Stimulated activated CD8-positive, alpha-beta memory T cell treated with anti-CD3 and anti-CD28 coated beads, Interleukin-15, amount 100 ng/mL, for 48 hours (primary cell): Measurements from ENCODE around the gene MAGOH.
"Not testable (repeated sequence)": the region's sequence is repeated elsewhere in the genome, so short reads cannot be mapped to it uniquely, and the experiment has no call there.

Experiments used
- DNase-seq, 2 donors: peaks; one replicate each; pipeline ENCODE4 v3.0.0-alpha.2; 2020; ENCODE audit warnings: low read depth in 2 of 2

Gene MAGOH

DNA sequence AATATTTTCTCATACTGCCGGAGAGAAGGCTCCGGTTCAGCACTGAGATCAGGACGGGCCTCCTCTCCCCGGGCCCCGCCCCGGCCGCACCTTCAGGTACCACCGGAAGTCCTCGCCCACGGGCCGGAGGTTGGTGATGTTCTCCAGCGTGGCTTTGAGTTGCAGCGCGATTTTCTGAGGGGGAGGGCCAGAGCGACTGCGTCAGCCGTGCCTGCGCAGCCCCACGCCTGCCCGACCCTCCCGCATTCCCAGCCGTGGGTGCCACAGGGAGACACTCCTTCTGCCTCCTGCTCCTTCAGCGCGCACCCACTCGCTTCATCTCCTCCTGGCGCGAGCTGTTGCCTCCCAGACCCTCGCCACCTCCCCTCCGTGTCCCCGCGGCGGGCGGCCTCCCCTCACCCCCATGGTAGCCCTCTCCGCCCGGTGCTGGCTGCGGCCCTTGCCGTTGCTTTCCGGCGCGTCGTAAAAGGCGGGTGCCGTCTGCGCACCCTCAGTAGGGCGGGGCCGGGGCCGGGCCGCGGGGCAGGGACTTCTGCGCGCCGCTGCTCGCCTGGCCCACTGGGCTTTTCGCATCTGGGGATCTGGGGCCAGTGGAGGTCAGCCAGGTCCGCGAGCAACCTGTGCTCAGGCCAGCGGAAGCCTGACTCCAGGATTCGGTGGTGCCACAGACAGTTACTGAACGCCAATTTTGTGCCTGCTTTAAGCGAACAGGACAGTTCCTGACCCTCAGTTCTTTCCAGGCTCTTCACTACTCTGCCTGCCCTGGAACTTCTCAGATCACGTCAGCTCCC, 18.0 kb downstream of the MAGOH start, which contains the start of gene CZIB:
CZIB (minus strand) TSS at position 464 of the 791 bp plus-strand sequence; CDS start at position 405, 59 bp downstream.
- peak; percentile 93 to 94 for DNase-seq

DNA sequence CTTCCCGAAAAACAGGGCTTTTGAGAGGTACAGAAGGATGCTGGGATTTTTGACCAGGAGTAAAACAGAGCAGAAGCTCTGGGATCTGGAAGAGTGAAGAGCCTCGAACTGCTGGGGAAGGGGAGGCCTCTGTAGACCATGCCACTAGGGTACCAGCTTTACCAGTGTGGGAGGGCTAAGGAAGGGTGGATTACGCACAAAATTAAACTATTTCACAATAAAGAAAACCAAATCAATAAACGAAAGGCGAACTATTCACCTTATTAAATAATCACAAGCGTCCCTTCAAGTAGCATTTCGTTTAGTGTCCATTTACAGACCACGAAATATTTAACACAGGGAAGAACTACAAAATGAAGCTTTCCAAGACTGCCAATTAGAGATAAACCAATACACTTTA, 18.6 kb downstream of the MAGOH start:
- DNase-seq: no peak

DNA sequence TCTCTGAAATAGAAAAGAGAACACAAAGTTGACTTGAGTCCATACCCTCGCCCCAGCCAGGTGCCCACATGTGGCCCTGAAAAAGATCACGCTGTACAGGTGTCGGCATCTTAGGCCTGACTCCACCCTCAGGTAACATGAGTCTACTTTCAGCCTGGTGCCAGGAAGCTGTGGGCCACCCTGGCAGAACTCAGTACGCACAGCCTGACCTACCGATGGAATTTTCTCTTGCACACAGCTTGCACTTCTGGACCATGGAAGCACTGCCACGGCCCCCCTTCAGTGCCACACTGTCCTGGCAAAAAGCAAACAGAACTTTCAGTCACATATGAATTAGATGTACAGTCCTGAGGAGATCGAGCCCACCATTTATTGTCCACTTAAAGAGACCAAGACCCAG, 20.1 kb downstream of the MAGOH start:
- DNase-seq: no peak

DNA sequence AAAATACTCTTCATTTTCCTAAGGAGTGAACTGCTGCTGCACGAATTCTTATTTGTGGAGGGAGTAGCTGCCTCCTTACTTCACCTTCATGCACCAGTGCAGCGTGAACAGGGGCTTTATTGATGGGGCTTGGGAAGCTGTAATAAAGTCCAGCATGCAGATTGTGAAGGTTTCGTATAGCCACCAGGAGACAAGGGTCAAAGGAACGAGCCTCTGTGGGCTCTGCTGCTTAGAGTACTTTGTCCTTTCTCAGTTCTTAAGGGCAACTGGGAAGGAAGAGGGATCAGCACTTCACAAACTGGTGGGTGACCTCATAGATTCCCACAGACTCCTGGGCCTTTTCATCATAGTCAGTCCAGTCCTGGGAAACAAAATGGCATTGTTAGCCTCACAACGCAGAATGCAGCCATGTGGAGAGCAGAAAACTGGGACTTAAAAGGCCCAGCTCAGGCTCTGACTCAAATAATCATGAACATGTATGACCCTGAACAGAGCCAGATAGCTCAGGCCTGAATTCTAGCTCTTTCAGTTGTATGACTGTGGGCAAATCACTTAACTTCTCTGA, 23.9 kb downstream of the MAGOH start:
- no peak for DNase-seq

DNA sequence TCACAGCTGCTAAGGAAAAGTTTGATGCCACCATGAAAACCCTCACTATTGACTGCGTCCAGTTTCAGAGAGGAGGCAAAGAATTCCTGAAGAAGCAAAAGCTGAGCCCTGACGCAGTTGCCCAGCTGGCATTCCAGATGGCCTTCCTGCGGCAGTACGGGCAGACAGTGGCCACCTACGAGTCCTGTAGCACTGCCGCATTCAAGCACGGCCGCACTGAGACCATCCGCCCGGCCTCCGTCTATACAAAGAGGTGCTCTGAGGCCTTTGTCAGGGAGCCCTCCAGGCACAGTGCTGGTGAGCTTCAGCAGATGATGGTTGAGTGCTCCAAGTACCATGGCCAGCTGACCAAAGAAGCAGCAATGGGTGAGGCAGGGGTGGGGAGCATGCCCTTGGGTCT, 27.4 kb downstream of the MAGOH start:
- DNase-seq: no peak

DNA sequence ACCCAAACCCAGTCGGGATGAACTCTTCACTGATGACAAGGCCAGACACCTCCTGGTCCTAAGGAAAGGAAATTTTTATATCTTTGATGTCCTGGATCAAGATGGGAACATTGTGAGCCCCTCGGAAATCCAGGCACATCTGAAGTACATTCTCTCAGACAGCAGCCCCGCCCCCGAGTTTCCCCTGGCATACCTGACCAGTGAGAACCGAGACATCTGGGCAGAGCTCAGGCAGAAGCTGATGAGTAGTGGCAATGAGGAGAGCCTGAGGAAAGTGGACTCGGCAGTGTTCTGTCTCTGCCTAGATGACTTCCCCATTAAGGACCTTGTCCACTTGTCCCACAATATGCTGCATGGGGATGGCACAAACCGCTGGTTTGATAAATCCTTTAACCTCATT, 28.0 kb downstream of the MAGOH start:
- DNase-seq: no peak

DNA sequence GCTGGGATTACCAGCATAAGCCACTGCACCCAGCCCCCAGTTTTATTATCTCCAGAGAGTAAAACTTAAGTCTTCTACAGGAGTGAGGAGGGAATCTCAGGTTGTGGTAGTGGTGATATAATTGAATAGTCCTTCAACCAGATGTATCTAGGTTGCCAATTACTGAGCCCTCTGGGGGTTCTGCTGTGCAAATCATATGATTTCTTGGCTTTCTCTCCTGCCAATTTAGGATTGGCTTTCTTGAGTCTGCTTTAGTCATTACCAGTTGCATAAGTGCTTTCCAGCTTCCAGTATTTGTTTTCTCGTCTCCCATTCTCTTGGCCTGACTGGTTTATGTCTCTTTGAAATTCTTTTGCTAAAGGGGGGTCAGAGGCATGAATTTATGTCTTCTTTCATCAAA, 30.6 kb downstream of the MAGOH start:
- no peak for DNase-seq

DNA sequence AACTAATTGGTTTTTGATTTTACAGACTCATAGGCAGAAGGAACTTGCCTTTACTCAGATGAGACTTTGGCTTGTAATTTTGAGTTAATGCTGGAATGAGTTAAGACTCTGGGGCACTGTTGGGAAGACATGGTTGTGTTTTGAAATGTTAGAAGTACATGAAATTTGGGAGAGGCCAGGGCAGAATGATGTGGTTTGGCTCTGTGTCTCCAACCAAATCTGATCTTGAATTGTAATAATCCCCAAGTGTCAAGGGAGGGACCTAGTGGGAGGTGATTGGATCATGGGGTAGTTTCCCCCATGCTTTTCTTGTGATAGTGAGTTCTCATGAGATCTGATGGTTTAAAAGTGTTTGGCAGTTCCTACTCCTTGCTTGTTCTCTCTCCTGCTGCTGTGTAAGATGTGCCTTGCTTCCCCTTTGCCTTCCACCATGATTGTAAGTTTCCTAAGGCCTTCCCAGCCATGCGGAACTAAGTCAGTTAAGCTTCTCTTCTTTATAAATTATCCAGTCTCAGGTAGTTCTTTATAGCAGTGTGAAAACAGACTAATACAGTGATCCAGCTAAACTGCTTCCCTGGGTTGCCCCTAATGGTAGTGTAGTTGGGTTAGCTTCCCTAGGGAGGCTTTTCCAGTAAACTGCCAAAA, 31.5 kb downstream of the MAGOH start:
- DNase-seq: no peak

DNA sequence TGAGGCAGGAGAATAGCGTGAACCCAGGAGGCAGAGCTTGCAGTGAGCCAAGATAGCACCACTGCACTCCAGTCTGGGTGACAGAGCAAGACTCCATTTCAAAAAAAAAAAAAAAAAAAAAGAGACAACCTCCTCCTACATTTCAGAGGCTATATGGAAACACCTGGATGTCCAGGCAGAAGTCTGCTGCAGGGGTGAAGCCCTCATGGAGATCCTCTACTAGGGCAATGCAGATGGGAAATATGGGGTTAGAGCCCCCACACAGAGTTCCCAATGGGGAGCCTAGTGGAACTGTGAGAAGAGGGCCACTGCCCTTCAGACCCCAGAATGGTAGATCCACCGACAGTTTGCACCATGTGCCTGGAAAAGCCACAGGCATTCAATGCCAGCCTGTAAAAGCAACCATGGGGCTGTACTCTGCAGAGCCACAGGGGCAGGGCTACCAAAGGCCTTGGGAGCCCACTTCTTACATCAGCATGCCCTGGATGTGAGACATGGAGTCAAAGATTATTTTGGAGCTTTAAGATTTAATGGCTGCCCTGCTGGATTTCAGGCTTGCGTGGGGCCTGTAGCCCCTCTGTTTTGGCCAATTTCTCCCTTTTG, 32.1 kb downstream of the MAGOH start:
- DNase-seq: not testable (repeated sequence)

DNA sequence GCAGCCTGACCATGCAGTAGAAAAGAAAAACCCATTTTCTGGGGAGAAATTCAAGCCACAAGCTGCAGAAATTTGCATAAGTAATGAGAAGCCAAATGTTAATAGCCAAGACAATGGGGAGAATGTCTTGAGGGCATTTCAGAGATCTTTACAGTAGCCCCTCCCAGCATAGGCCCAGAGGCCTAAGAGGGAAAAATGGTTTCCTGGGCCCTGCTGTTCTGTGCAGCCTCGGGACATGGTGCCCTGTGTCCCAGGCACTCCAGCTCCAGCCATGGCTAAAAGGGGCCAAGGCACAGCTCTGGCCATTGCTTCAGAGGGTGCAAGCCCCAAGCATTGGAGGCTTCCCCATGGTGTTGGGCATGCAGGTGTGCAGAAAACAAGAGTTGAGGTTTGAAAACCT, 32.8 kb downstream of the MAGOH start:
- not testable (repeated sequence) for DNase-seq

DNA sequence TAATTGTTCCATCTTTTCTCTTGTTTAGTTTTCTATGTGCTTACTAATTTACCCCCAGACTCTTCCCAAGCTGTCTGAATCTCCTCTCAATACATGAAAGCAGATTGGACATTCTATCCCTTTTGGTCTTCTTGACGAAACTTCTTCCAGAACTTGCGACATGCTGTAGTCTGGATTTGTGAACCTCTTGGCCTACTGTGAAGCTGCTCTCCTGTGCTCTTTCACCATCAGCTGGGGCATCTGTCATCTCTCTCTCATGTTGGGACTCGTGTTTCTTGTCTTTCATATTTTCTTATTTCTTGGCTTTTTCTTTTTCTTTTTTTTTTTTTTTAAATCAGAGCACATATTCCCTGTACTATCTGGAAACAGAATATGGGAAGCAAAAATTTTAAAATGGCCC, 34.9 kb downstream of the MAGOH start:
- no peak for DNase-seq

DNA sequence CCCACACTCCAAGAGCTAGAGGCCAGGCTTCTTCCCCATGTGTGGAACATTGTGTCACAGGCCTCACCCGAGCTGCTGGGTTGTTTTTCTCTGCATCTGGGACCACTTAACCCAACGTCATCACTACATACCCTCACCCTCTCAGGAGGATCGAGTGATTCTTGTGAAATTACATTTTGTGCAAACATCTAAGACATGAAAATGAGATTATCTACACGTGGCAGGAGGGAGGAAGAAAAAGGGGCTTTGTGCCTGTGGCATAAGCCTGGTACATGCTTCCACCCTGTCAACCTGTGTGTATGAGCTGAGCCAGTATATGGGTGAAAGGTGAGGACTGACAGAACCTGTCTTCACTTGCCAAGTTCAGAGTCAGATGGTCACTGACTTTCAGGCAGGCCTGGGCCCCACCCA, 40.1 kb downstream of the MAGOH start:
- no peak for DNase-seq

DNA sequence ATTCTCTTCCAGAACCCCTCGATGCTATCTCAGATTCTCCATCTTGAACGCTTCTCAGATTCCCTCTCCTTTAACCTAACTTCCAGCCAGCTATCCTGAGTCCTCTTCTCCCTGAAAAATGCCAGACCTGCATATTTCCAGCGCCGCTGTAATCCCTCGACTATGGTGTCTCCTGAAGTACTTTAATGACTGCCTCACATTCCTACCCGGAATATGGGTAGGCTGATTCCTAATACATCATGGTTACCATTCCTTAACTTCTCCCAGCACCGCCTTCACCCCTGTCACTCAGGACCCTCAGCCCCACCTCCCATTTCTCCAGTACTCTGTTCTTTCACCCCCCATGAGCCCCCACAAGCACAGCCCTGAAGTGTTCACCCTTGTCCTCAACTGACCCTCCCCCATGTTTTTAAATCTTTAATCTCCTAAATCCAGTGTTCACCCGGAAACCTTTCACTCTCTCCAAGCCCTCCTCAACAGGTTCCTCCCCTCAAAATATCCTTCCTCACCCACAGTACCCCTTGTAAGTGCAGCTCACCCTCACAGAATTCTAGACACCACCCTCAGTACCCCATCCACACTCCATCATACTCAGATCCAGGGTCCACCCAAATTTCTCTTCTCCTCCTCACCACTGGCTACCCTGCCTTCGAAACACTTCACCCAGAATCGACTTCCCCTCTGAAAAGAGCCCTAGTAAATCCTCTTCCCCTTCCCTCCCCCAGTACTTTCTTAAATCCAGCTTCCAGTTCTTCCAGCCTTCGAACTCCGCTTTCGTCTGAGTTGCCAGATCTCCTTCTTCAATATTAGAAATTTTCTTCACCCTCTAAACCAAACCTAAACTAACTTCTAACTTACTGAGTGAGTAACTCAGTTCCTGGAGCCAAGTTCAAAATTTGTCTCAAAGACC, 40.8 kb downstream of the MAGOH start:
- no peak for DNase-seq

DNA sequence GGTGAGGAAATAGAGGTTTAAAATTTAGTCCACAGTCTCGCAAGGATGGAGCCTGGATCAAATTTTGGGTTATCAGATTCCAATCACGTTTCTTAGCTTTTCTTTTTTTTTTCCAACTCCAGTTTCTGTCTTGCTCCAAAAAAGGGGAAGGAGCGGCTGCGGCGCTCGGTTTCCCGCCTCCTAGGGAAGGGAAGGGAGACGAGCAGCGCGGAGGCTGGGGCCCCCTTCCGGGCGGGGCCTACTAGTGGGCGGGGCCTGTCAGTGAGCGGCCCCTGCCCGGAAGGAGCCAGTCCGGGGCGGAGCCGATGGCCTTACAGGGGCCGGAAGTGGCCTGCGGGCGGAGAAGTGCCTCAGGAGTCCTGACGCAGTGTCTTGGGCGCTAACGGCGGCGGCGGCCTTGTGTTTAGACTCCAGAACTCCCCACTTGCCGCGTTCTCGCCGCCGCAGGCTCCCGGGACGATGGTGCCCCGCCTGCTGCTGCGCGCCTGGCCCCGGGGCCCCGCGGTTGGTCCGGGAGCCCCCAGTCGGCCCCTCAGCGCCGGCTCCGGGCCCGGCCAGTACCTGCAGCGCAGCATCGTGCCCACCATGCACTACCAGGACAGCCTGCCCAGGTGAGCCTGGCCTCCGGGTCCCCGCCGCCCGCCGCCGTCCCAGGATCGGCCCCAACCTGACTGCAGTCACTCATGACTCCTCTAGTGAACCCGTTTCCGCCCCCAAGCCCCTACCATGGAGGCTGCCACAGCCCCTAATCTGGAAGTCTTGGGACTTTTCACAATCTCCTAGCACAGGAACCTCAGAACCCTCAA, 41.6 kb downstream of the MAGOH start, which contains the start of gene CPT2:
CPT2 (plus strand) TSS at position 340 of the 806 bp plus-strand sequence; CDS start at position 460, 120 bp downstream.
- peak; percentile 89 to 92 for DNase-seq

DNA sequence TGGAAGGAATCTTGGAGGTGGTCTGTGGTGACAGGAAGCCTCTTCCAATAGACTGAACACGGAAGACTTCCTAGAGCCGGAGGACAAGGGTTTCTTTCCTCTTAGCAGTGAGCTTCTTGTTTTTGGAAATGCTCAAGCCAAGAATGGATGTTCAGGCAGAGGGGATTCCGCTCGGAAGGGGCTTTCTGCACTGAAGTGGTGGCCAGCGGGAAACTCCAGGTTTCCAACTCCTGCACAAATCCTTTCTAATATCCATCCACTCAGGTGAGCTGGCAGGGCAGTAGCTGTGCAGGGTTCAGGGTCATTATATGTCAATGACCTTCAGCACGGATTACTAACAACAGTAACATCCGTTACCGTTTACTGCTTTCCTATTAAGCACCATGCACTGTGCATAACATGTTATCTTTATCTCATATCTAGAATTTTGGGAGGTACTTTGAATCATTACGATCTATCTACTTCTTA, 42.3 kb downstream of the MAGOH start:
- no peak for DNase-seq

DNA sequence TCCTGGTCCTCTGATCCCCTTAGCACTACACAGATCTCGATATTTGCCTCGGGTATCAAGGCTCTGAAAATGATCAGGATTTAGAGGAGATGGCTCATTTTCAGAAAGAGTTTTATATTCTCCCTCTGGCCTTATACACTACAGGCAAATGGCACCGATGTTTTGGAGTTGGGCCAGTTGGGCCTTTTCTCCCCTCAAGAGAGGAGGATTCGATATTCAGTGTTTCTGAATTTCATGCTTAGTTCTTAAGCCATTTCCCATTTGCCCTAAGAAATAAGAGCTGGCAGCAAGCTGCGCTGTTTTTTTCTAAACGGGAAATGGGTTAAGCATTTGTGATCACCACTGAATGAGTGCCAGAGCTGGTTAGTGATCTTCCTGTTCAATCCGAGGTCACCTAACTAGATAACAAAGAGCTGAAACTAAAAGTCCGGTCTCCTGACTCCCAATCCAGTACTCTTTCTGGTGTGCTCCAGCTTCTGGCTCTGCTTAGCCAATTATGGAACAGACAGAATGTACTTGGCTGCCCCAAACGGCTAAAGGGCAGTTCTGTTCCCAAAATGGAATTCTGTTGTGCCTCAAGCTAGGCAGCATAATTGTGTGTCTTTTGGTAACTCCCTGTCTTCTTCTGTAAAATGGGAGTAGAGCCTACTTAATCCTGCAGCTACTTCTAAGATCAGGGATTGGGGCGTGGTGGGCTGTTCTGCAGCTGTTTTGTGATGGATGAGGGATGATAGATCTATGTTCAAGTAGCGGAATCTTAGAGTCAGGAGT, 42.9 kb downstream of the MAGOH start:
- DNase-seq: no peak

DNA sequence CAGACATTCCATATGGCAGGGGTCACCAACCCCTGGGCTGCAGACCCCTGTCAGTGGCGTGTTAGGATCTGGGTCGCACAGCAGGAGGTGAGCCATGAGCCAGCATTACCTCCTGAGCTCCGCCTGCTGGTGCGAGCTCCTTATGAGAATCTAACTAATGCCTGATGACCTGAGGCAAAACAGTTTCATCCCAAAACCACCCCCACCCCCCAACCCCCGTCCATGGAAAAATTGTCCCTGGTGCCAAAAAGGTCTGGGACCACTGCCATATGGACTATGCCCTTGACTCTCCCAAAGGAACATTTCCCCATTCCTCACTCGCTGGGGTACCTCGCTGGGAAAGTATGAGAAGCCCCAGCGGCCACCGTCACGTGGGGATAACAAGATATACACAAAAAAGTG, 48.1 kb downstream of the MAGOH start:
- DNase-seq: no peak

DNA sequence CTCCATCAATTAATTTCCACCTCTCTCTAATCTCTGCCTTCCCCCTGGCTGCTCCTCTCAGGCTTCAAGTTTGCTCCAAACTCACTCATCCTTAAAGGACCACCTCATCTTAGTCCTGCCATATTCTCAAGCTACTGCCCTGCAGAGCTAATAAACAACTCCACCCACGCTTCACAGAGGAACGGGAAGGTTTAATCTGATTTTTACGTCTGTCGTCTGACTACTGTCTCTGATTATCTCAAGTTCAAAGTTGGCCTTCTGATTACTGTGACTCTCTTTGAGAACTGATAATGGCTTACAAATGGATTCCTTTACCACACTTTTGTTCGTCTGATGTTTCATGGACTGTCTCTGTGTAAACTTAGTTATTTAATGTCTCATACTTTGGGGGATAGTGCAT, 49.3 kb downstream of the MAGOH start:
- no peak for DNase-seq

DNA sequence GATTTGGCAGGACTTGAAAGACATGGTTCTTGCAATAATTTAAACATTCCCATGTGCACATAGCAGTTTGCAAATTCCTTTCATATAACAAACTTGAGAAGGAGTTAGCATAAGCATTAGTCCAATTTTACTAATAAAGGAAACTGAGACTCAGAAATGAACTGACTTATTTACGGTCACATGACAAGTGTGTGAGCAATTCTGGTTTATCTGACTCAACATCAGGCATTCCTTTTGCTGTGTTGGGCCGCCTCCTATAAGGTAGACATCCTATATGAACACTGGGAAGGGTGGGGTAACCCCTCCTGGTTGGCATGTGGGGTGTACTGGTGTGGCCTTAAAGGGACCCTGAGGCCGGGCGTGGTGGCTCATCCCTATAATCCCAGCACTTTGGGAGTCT, 50.2 kb downstream of the MAGOH start:
- DNase-seq: no peak

DNA sequence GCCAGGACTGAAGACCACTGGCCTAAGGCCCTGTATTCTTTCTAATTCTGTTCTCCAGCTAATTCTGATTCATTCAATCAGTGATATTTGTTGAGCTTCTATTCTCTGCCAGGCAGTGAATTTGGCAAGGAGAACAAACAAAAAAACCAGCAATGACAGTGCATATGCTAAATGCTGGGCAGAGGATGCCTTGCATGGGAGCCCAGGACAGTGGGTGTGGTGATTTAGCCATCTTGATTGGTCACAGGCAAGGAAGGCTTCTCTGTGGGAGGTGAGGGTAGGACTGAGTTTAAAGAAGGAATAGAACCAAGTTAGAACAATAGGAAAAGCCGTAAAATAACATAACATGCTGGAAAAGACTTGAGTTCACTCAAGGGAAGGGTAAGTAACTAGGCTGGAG, 50.9 kb downstream of the MAGOH start:
- DNase-seq: no peak
